ENCODE data around the gene MRFAP1. TPM values are rescaled to one million over a fixed set of nuclear protein-coding genes. Genes with fewer than 3 reads are reported as not detected.

Gene MRFAP1
- total RNA-seq, 4 donors from 2014 or later: 155 to 331 (median 234) TPM

GRCh38 chr4:6687947-6688878, 47.7 kb downstream of the MRFAP1 start:
- no peak for DNase-seq (ENCODE audit: extremely low spot score)
- Histone ChIP-seq H3K9me3 (no peaks in the 10 kb centered on the region), H3K4me1 (peaks cover 0 to 8% (median 3%) of the 10 kb centered on the region in 4 donors), H3K27me3 (no peaks in the 10 kb centered on the region), H3K36me3 (no peaks in the 10 kb centered on the region), H3K27ac (replicated peaks in 1 of 4) (no peak overlapping the region), H3K4me3 (no peak overlapping the region)
- WGBS: 90% methylated on average over 24 of the region's 24 CpGs
- no peak for TF ChIP-seq CTCF (IDR thresholded peaks at IDR 0.05)
- no peak for TF ChIP-seq POLR2A (IDR thresholded peaks at IDR 0.05; ENCODE audit: low read depth)
- TF ChIP-seq POLR2AphosphoS5 (IDR thresholded peaks at IDR 0.05): no peak
- no peak for TF ChIP-seq EP300 (IDR thresholded peaks at IDR 0.05)
- intact Hi-C loops (cut with DNase I): no loop called here

- no peak for DNase-seq (ENCODE audit: extremely low spot score)
- Histone ChIP-seq H3K27ac (replicated peaks in 1 of 4) (no peak overlapping the region), H3K36me3 (no peaks in the 10 kb centered on the region), H3K9me3 (no peaks in the 10 kb centered on the region), H3K4me1 (peaks cover 0 to 15% (median 6%) of the 10 kb centered on the region in 4 donors), H3K4me3 (no peak overlapping the region), H3K27me3 (no peaks in the 10 kb centered on the region)
- intact Hi-C loops (cut with DNase I): no loop called here
- no peak for TF ChIP-seq EP300 (IDR thresholded peaks at IDR 0.05)
- TF ChIP-seq CTCF (IDR thresholded peaks at IDR 0.05): no peak
- no peak for TF ChIP-seq POLR2AphosphoS5 (IDR thresholded peaks at IDR 0.05)
- TF ChIP-seq POLR2A (IDR thresholded peaks at IDR 0.05; ENCODE audit: low read depth): no peak
- 53% methylated on average over 15 of the region's 23 CpGs for WGBS
Observed at GRCh38 chr4:6688879-6689505, 48.5 kb downstream of the MRFAP1 start.

- H3K4me3 ChIP-seq: no peak overlapping the region
- intact Hi-C loops (cut with DNase I): no loop called here
- no peak overlapping the region for H3K27ac ChIP-seq (replicated peaks in 1 of 4)
- no peaks in the 10 kb centered on the region for H3K9me3 ChIP-seq
- H3K27me3 ChIP-seq: no peaks in the 10 kb centered on the region
- TF ChIP-seq CTCF (IDR thresholded peaks at IDR 0.05) (no peak), POLR2A (IDR thresholded peaks at IDR 0.05; ENCODE audit: low read depth) (no peak), EP300 (IDR thresholded peaks at IDR 0.05) (no peak), POLR2AphosphoS5 (IDR thresholded peaks at IDR 0.05) (no peak)
- H3K36me3 ChIP-seq: no peaks in the 10 kb centered on the region
- H3K4me1 ChIP-seq: peaks cover 0 to 20% (median 9%) of the 10 kb centered on the region in 4 donors
- WGBS: 93% methylated on average over 14 of the region's 15 CpGs
- no peak for DNase-seq (ENCODE audit: extremely low spot score)
Observed at GRCh38 chr4:6689506-6689960, 49.0 kb downstream of the MRFAP1 start.

Other genes with a start within 250 kb of the MRFAP1 start
- gene PPP2R2C, start 168.1 kb upstream of the MRFAP1 start, total RNA-seq: 1 to 10 TPM in 3 of 4 donors, under 1 TPM in 1; 0.50 to 2.7 (median 1.4) TPM
- 10 to 100 TPM; 31.9 to 42.0 (median 33.0) TPM for gene MAN2B2, start 65.5 kb upstream of the MRFAP1 start, total RNA-seq
- under 1 TPM in 1 of 4 donors, not detected in 3; 0.99 TPM for gene S100P, start 53.2 kb downstream of the MRFAP1 start, total RNA-seq
- 10 to 100 TPM; 55.2 to 60.0 (median 57.0) TPM for gene MRFAP1L1, start 69.2 kb downstream of the MRFAP1 start, total RNA-seq
- 10 to 100 TPM; 15.8 to 21.9 (median 17.9) TPM for gene BLOC1S4, start 75.5 kb downstream of the MRFAP1 start, total RNA-seq
- 10 to 100 TPM; 34.6 to 54.0 (median 47.8) TPM for gene KIAA0232, start 142.0 kb downstream of the MRFAP1 start, total RNA-seq